H9 (cell line): Measurements from ENCODE around the gene INPP5A. TPM values are rescaled to one million over a fixed set of nuclear protein-coding genes. Genes with fewer than 3 reads are reported as not detected.

ENCODE experiments used
- DNase-seq: peaks from one replicate; pipeline ENCODE4 v3.0.0-alpha.2; 2017
- H2AFZ ChIP-seq: one replicate; pipeline ENCODE4 v1.6.1; 2013; ENCODE audit warnings: mild to moderate bottlenecking, low read length, control low read depth, moderate library complexity
- H2AK5ac ChIP-seq: 2 replicates; pipeline ENCODE4 v1.6.1; 2013; ENCODE audit warnings: low read length, control low read depth, mixed read lengths; ENCODE audit not compliant: insufficient read length
- H2BK120ac ChIP-seq: one replicate; pipeline ENCODE4 v1.6.1; 2013; ENCODE audit warnings: low read depth, mild to moderate bottlenecking, low read length, control low read depth, inconsistent platforms; ENCODE audit not compliant: poor library complexity, severe bottlenecking
- H2BK12ac ChIP-seq: 2 replicates; pipeline ENCODE4 v1.6.1; 2013; ENCODE audit warnings: low read length, control low read depth, mixed read lengths, low read depth; ENCODE audit not compliant: insufficient read length
- H2BK15ac ChIP-seq: 2 replicates; pipeline ENCODE4 v1.6.1; 2013; ENCODE audit warnings: low read depth, low read length, control low read depth
- H2BK20ac ChIP-seq: one replicate; pipeline ENCODE4 v1.6.1; 2013; ENCODE audit warnings: low read depth, mild to moderate bottlenecking, low read length, control low read depth, inconsistent platforms; ENCODE audit not compliant: poor library complexity, severe bottlenecking
- H2BK5ac ChIP-seq: 2 replicates; pipeline ENCODE4 v1.6.1; 2013; ENCODE audit warnings: low read length, control low read depth, mixed read lengths; ENCODE audit not compliant: insufficient read length
- H3K14ac ChIP-seq: 2 replicates; pipeline ENCODE4 v1.6.1; 2013; ENCODE audit warnings: low read length, control low read depth; ENCODE audit not compliant: insufficient read depth
- H3K18ac ChIP-seq: 2 replicates; pipeline ENCODE4 v1.6.1; 2013; ENCODE audit warnings: low read depth, mild to moderate bottlenecking, mixed read lengths, low read length, control low read depth; ENCODE audit not compliant: insufficient read length
- H3K23ac ChIP-seq: 2 replicates; pipeline ENCODE4 v1.6.1; 2013; ENCODE audit warnings: low read length, control low read depth, mixed read lengths, low read depth; ENCODE audit not compliant: insufficient read length
- H3K23me2 ChIP-seq: 2 replicates; pipeline ENCODE4 v1.6.1; 2013; ENCODE audit warnings: low read depth, mild to moderate bottlenecking, mixed read lengths, low read length, control low read depth; ENCODE audit not compliant: insufficient read length, poor library complexity, severe bottlenecking
- H3K27ac ChIP-seq: 2 replicates; pipeline ENCODE4 v1.5.1; 2013; ENCODE audit warnings: low read length, control low read depth, mixed read lengths, low read depth; ENCODE audit not compliant: insufficient read length
- H3K27me3 ChIP-seq: 2 replicates; pipeline ENCODE4 v1.6.1; 2013; ENCODE audit warnings: low read length, control low read depth, inconsistent platforms; ENCODE audit not compliant: insufficient read depth
- H3K4ac ChIP-seq: 2 replicates; pipeline ENCODE4 v1.6.1; 2013; ENCODE audit warnings: low read depth, mild to moderate bottlenecking, control low read depth, inconsistent platforms, low read length, moderate library complexity
- H3K4me1 ChIP-seq: 2 replicates; pipeline ENCODE4 v1.6.1; 2013; ENCODE audit warnings: low read length, control low read depth, inconsistent platforms; ENCODE audit not compliant: insufficient read depth
- H3K4me2 ChIP-seq: 2 replicates; pipeline ENCODE4 v1.6.1; 2013; ENCODE audit warnings: low read length, control low read depth, mixed read lengths; ENCODE audit not compliant: insufficient read length, insufficient read depth
- H3K56ac ChIP-seq: 2 replicates; pipeline ENCODE4 v1.6.1; 2013; ENCODE audit warnings: low read depth, mild to moderate bottlenecking, mixed read lengths, low read length, control low read depth; ENCODE audit not compliant: insufficient read length
- H3K79me1 ChIP-seq: 2 replicates; pipeline ENCODE4 v1.6.1; 2013; ENCODE audit warnings: low read depth, mild to moderate bottlenecking, moderate library complexity, low read length, control low read depth, inconsistent platforms; ENCODE audit not compliant: insufficient read depth, poor library complexity, severe bottlenecking
- H3K79me2 ChIP-seq: 2 replicates; pipeline ENCODE4 v1.6.1; 2013; ENCODE audit warnings: low read length, control low read depth, inconsistent platforms; ENCODE audit not compliant: insufficient read depth
- H3K9ac ChIP-seq: 2 replicates; pipeline ENCODE4 v1.6.1; 2013; ENCODE audit warnings: low read length, control low read depth, mixed read lengths; ENCODE audit not compliant: insufficient read length; ENCODE audit errors: extremely low read depth
- H3K9me3 ChIP-seq: one replicate; pipeline ENCODE4 v1.6.1; 2013; ENCODE audit warnings: low read depth, low read length, inconsistent platforms; ENCODE audit not compliant: control insufficient read depth
- H3T11ph ChIP-seq: one replicate; pipeline ENCODE4 v1.6.1; 2013; ENCODE audit warnings: mild to moderate bottlenecking, low read length, control low read depth, inconsistent platforms
- H4K20me1 ChIP-seq: one replicate; pipeline ENCODE4 v1.6.1; 2013; ENCODE audit not compliant: control insufficient read depth, insufficient read length, insufficient read depth
- H4K5ac ChIP-seq: 2 replicates; pipeline ENCODE4 v1.6.1; 2013; ENCODE audit warnings: low read depth, mild to moderate bottlenecking, mixed read lengths, low read length, control low read depth; ENCODE audit not compliant: insufficient read length
- H4K8ac ChIP-seq: replicated peaks from 2 replicates; pipeline ENCODE4 v1.6.1; 2013; ENCODE audit warnings: low read length, control low read depth, mixed read lengths, low read depth; ENCODE audit not compliant: insufficient read length
- H4K91ac ChIP-seq: 2 replicates; pipeline ENCODE4 v1.6.1; 2013; ENCODE audit warnings: low read depth, mild to moderate bottlenecking, moderate library complexity, mixed read lengths, low read length, control low read depth; ENCODE audit not compliant: insufficient read length
- H3K27ac Mint-ChIP-seq, 3 experiments: 2 replicates in 2 of 3; 3 replicates in 1 of 3; pipeline ENCODE4 v1.8.0; 2020 to 2021; ENCODE audit warnings: mixed read lengths in 3 of 3, mild to moderate bottlenecking in 1 of 3, moderate library complexity in 1 of 3
- H3K27me3 Mint-ChIP-seq: 2 replicates; pipeline ENCODE4 v1.8.0; 2021; ENCODE audit warnings: low read depth, mild to moderate bottlenecking, moderate library complexity, mixed read lengths
- H3K36me3 Mint-ChIP-seq, 3 experiments: 2 replicates in 2 of 3; 3 replicates in 1 of 3; pipeline ENCODE4 v1.8.0; 2020 to 2021; ENCODE audit warnings: low read depth in 3 of 3, mixed read lengths in 3 of 3; ENCODE audit not compliant: insufficient read depth in 1 of 3
- H3K4me1 Mint-ChIP-seq, 2 experiments: 2 replicates each; pipeline ENCODE4 v1.8.0; 2020; ENCODE audit warnings: mixed read lengths in 2 of 2
- H3K4me3 Mint-ChIP-seq, 2 experiments: 2 replicates in 1 of 2; 3 replicates in 1 of 2; pipeline ENCODE4 v1.8.0; 2020 to 2021; ENCODE audit warnings: mild to moderate bottlenecking in 2 of 2, mixed read lengths in 2 of 2, moderate library complexity in 1 of 2
- H3K9me3 Mint-ChIP-seq, 2 experiments: 2 replicates in 1 of 2; 3 replicates in 1 of 2; pipeline ENCODE4 v1.8.0; 2020; ENCODE audit warnings: mild to moderate bottlenecking in 2 of 2, mixed read lengths in 2 of 2, moderate library complexity in 1 of 2
- CTCF ChIP-seq: fragments of 200-600 bp; sonication (generic); conservative IDR thresholded peaks from 3 replicates; pipeline ENCODE4 v1.8.0; 2021; ENCODE audit warnings: antibody characterized with exemption, mild to moderate bottlenecking
- WGBS: extraction: QIAGEN DNeasy Blood & Tissue Kit; methylation state at CpG from one replicate; pipeline ENCODE4 v1.1.7; 2013; ENCODE audit warnings: missing lambda C conversion rate, low lambda C conversion rate, mixed read lengths; ENCODE audit not compliant: insufficient read length; ENCODE audit errors: extremely low coverage; 5-methylcytosine and 5-hydroxymethylcytosine counted together
- total RNA-seq: library from RNA; stranded (reverse); gene quantifications from 2 replicates; pipeline ENCODE4 v1.2.1, GENCODE V29; 2021

Gene INPP5A
- total RNA-seq, 1 experiment from 2014 or later: 17.7 TPM

- Histone ChIP-seq H4K8ac (no peak overlapping the region), H3K18ac (no peak overlapping the region), H4K5ac (no peak overlapping the region), H3K4me2 (no peak overlapping the region), H2BK12ac (no peak overlapping the region), H2AK5ac (no peak overlapping the region), H3K79me2 (no peaks in the 10 kb centered on the region), H3T11ph (no peak overlapping the region), H3K9me3 (no peaks in the 10 kb centered on the region), H2BK5ac (no peak overlapping the region), H2AFZ (no peak overlapping the region), H3K27me3 (no peaks in the 10 kb centered on the region), H2BK20ac (no peak overlapping the region), H3K56ac (no peak overlapping the region), H3K4me1 (no peaks in the 10 kb centered on the region), H4K20me1 (peaks cover 5% of the 10 kb centered on the region), H3K79me1 (no peaks in the 10 kb centered on the region), H3K14ac (no peak overlapping the region; the same call in 1 of the 2 replicates), H4K91ac (no peak overlapping the region), H3K23me2 (no peaks in the 10 kb centered on the region), H3K27ac (no peak overlapping the region), H3K4ac (no peak overlapping the region), H2BK15ac (no peak overlapping the region), H3K23ac (no peak overlapping the region), H2BK120ac (no peak overlapping the region), H3K9ac (no peak overlapping the region)
- no peaks in the 10 kb centered on the region for H3K27me3 Mint-ChIP-seq
- no peak overlapping the region for H3K4me3 Mint-ChIP-seq
- 0 out of 7 replicates have a peak overlapping the region, but pooled peaks of 1 of the 3 experiments have one; percentile 31 for H3K27ac Mint-ChIP-seq
- DNase-seq: peak; percentile 21
- H3K4me1 Mint-ChIP-seq: peaks cover 4 to 5% of the 10 kb centered on the region in 2 experiments; a peak in 3 of 4 replicates
- H3K36me3 Mint-ChIP-seq: peaks cover 0 to 2% (median 0%) of the 10 kb centered on the region in 3 experiments; a peak in 2 of 7 replicates
- no peaks in the 10 kb centered on the region; a peak in 1 of 5 replicates for H3K9me3 Mint-ChIP-seq
- WGBS: no CpG with 5 or more reads among the region's 21 CpGs
- TF ChIP-seq CTCF: no peak
These were observed 149.8 kb downstream of the INPP5A start for GRCh38 chr10:132687181-132687892.
